Stimulated activated CD8-positive, alpha-beta memory T cell treated with anti-CD3 and anti-CD28 coated beads, Interleukin-2, amount 100 ng/mL, for 1 hour (primary cell): ENCODE results near the gene NCOA3.

Experiments used
- DNase-seq, 2 donors: peaks; one replicate each; pipeline ENCODE4 v3.0.0-alpha.2; 2020; ENCODE audit warnings: low read depth in 2 of 2

NCOA3 gene

GRCh38 chr20:47629907-47630306, 128.2 kb downstream of the NCOA3 start:
- no peak for DNase-seq

- no peak for DNase-seq
Observed at GRCh38 chr20:47631078-47631477, 129.4 kb downstream of the NCOA3 start.

GRCh38 chr20:47635256-47635655, 133.6 kb downstream of the NCOA3 start:
- DNase-seq, result no peak

- no peak for DNase-seq
Observed at GRCh38 chr20:47638851-47639250, 137.2 kb downstream of the NCOA3 start.

GRCh38 chr20:47642118-47642517, 140.4 kb downstream of the NCOA3 start:
- no peak for DNase-seq

GRCh38 chr20:47642624-47643023, 140.9 kb downstream of the NCOA3 start:
- no peak for DNase-seq

GRCh38 chr20:47645632-47646031, 143.9 kb downstream of the NCOA3 start:
- DNase-seq, result no peak

GRCh38 chr20:47647994-47648393, 146.3 kb downstream of the NCOA3 start:
- DNase-seq, result no peak

- no peak for DNase-seq
Observed at GRCh38 chr20:47648943-47649342, 147.3 kb downstream of the NCOA3 start.

- DNase-seq, result no peak
Observed at GRCh38 chr20:47652301-47652700, 150.6 kb downstream of the NCOA3 start.

- DNase-seq, result no peak
Observed at GRCh38 chr20:47652794-47653193, 151.1 kb downstream of the NCOA3 start.

GRCh38 chr20:47653869-47654268, 152.2 kb downstream of the NCOA3 start:
- DNase-seq, result no peak

- no peak for DNase-seq
Observed at GRCh38 chr20:47654370-47654769, 152.7 kb downstream of the NCOA3 start.

GRCh38 chr20:47655635-47656034, 153.9 kb downstream of the NCOA3 start:
- no peak for DNase-seq

- DNase-seq, result no peak
Observed at GRCh38 chr20:47656318-47656717, 154.6 kb downstream of the NCOA3 start.

- DNase-seq, result no peak
Observed at GRCh38 chr20:47659904-47660601, 158.4 kb downstream of the NCOA3 start.

- DNase-seq, result no peak
Observed at GRCh38 chr20:47660602-47660905, 158.9 kb downstream of the NCOA3 start.

- DNase-seq, result no peak
Observed at GRCh38 chr20:47660983-47661700, 159.5 kb downstream of the NCOA3 start.

- no peak for DNase-seq
Observed at GRCh38 chr20:47661714-47662113, 160.0 kb downstream of the NCOA3 start.

- DNase-seq, result no peak
Observed at GRCh38 chr20:47662483-47663353, 161.0 kb downstream of the NCOA3 start.

- DNase-seq, result peak; percentile 31 to 47
Observed at GRCh38 chr20:47663354-47664067, 161.8 kb downstream of the NCOA3 start.

GRCh38 chr20:47664068-47664437, 162.4 kb downstream of the NCOA3 start:
- DNase-seq, result no peak
